HG02970 (cell line): Measurements from ENCODE around the gene VAMP1.
"Not testable (repeated sequence)": the region's sequence is repeated elsewhere in the genome, so short reads cannot be mapped to it uniquely, and the experiment has no call there.

ENCODE experiments used
- ATAC-seq: cut with Tn5 transposase; IDR thresholded peaks from one replicate; pipeline ENCODE4 v1.9.1; 2021; ENCODE audit warnings: mild to moderate bottlenecking, moderate library complexity, moderate number of reproducible peaks; ENCODE audit not compliant: unreplicated experiment, low FRiP score

VAMP1 gene

GRCh38 chr12:6470375-6471163 is at the start of gene VAMP1:
Gene VAMP1, minus strand, starts transcription at chr12:6470677. Its CDS starts 146 bp downstream, at chr12:6470531.
- peak; percentile 78 for ATAC-seq

- ATAC-seq: no peak
These were observed 49.7 kb upstream of the VAMP1 start for GRCh38 chr12:6520186-6520585.

- ATAC-seq: no peak
These were observed 37.6 kb upstream of the VAMP1 start for GRCh38 chr12:6508087-6508486.

- ATAC-seq: no peak
These were observed 36.9 kb upstream of the VAMP1 start for GRCh38 chr12:6507102-6507998.

GRCh38 chr12:6500466-6500865 is 30.0 kb upstream of the VAMP1 start:
- ATAC-seq: no peak

- ATAC-seq: not testable (repeated sequence)
These were observed 26.8 kb upstream of the VAMP1 start for GRCh38 chr12:6497291-6497690.

- no peak for ATAC-seq
These were observed 24.5 kb upstream of the VAMP1 start for GRCh38 chr12:6494968-6495367.

- peak; percentile 39 for ATAC-seq
These were observed 23.8 kb upstream of the VAMP1 start for GRCh38 chr12:6494258-6494743.

GRCh38 chr12:6493497-6494257 is 23.2 kb upstream of the VAMP1 start, which contains the start of gene NCAPD2:
Gene NCAPD2, plus strand, starts transcription at chr12:6494102. Its CDS starts 997 bp downstream, at chr12:6495099.
- peak; percentile 87 for ATAC-seq

- peak; percentile 62 for ATAC-seq
These were observed 22.5 kb upstream of the VAMP1 start, which contains the start of gene MRPL51 for GRCh38 chr12:6492838-6493496. Gene MRPL51, minus strand, starts transcription at chr12:6493262. Its CDS starts 126 bp downstream, at chr12:6493136.

GRCh38 chr12:6490673-6491072 is 20.2 kb upstream of the VAMP1 start:
- not testable (repeated sequence) for ATAC-seq

- ATAC-seq: no peak
These were observed 19.0 kb upstream of the VAMP1 start for GRCh38 chr12:6489449-6489848.

- ATAC-seq: no peak
These were observed 17.8 kb upstream of the VAMP1 start for GRCh38 chr12:6488240-6488639.

- ATAC-seq: no peak
These were observed 7.9 kb upstream of the VAMP1 start for GRCh38 chr12:6478416-6478815.

- not testable (repeated sequence) for ATAC-seq
These were observed 7.3 kb upstream of the VAMP1 start for GRCh38 chr12:6477601-6478377.

GRCh38 chr12:6476489-6476888 is 6.0 kb upstream of the VAMP1 start:
- no peak for ATAC-seq

GRCh38 chr12:6475233-6475975 is 4.9 kb upstream of the VAMP1 start:
- ATAC-seq: not testable (repeated sequence)

- ATAC-seq: no peak
These were observed 2.0 kb upstream of the VAMP1 start for GRCh38 chr12:6472491-6472890.
